Coronary artery (tissue), 2 donors: Measurements from ENCODE around the gene CCL25.

ENCODE experiments used
- DNase-seq: peaks from one replicate; pipeline ENCODE4 v3.0.0-alpha.2; 2017; ENCODE audit warnings: low spot score
- H3K27ac ChIP-seq, 2 donors: fragments of 200-600 bp; sonication (generic); one replicate each; pipeline ENCODE4 v1.5.1; 2016 to 2019
- H3K4me3 ChIP-seq: fragments of 200-600 bp; sonication (generic); 2 replicates; pipeline ENCODE4 v1.5.1; 2016; ENCODE audit warnings: mild to moderate bottlenecking, moderate library complexity
- CTCF ChIP-seq: fragments of 200-600 bp; sonication (generic); IDR thresholded peaks from one replicate; pipeline ENCODE4 v1.5.1; 2019; ENCODE audit warnings: antibody characterized with exemption

The CCL25 gene

GRCh38 chr19:8052464-8052859 lies at the start of gene CCL25:
Gene CCL25 (plus strand): TSS chr19:8052760. CDS start chr19:8053050, 290 bp downstream.
- no peak for DNase-seq
- Histone ChIP-seq H3K27ac (no peak within 1 kb of the TSS), H3K4me3 (no peak within 1 kb of the TSS)
- no peak for TF ChIP-seq CTCF

GRCh38 chr19:8004001-8004400 lies 48.6 kb upstream of the CCL25 start:
- DNase-seq = no peak
- H3K27ac ChIP-seq = no peak overlapping the region
- TF ChIP-seq CTCF = no peak
- H3K4me3 ChIP-seq = peak overlapping the region; percentile 84

- peak overlapping the region; percentile 84 for H3K4me3 ChIP-seq
- peak overlapping the region in 1 of 2 donors; percentile 89 for H3K27ac ChIP-seq
- DNase-seq = no peak
- no peak for TF ChIP-seq CTCF
Observed at GRCh38 chr19:8004723-8005513, 47.6 kb upstream of the CCL25 start.

GRCh38 chr19:8005534-8006256 lies 46.9 kb upstream of the CCL25 start, which contains the start of gene ELAVL1:
Gene ELAVL1 (minus strand): TSS chr19:8005641. CDS start chr19:7991815, 13,826 bp downstream.
- TF ChIP-seq CTCF = no peak
- DNase-seq = peak; percentile 87
- peak within 1 kb of the TSS; percentile 84 for H3K4me3 ChIP-seq
- H3K27ac ChIP-seq = peak within 1 kb of the TSS; percentile 81 to 89

- no peak for DNase-seq
- Histone ChIP-seq H3K4me3 (no peak overlapping the region), H3K27ac (no peak overlapping the region)
- no peak for TF ChIP-seq CTCF
Observed at GRCh38 chr19:8017808-8018207, 34.8 kb upstream of the CCL25 start.

GRCh38 chr19:8020681-8021080 lies 31.9 kb upstream of the CCL25 start:
- DNase-seq = no peak
- TF ChIP-seq CTCF = no peak
- Histone ChIP-seq H3K4me3 (no peak overlapping the region), H3K27ac (no peak overlapping the region)

GRCh38 chr19:8021374-8021773 lies 31.2 kb upstream of the CCL25 start:
- DNase-seq = no peak
- Histone ChIP-seq H3K27ac (no peak overlapping the region), H3K4me3 (no peak overlapping the region)
- TF ChIP-seq CTCF = no peak
